ENCODE measurements around the gene AHNAK2. TPM values are rescaled to one million over a fixed set of nuclear protein-coding genes. Genes with fewer than 3 reads are reported as not detected.
"Not testable (repeated sequence)": the region's sequence is repeated elsewhere in the genome, so short reads cannot be mapped to it uniquely, and the experiment has no call there.

AHNAK2 gene
- total and polyA plus RNA-seq, 2 experiments from 2014 or later = 1.8 to 4.6 TPM

DNA sequence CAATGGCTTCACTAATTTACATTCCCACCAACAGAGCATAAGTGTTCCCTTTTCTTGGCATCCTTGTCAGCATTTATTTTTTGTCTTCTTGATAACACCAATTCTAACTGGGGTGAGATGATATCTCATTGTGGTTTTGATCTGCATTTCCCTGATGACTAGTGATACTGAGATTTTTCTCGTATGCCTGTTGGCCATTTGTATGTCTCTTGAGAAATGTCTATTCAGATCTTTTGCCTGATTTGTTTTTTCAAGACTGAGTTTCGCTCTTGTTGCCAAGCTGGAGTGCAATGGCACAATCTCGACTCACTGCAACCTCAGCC is 58.2 kb downstream of the AHNAK2 start:
- Histone ChIP-seq H3K36me3 (replicated peaks; ENCODE audit: insufficient read depth, low read depth) (no peaks in the 10 kb centered on the region), H4K20me1 (ENCODE audit: insufficient read depth, poor library complexity, severe bottlenecking) (no peaks in the 10 kb centered on the region), H3K27me3 (peaks cover 5% of the 10 kb centered on the region), H3K4me1 (ENCODE audit: insufficient read depth) (no peaks in the 10 kb centered on the region), H3K4me3 (no peak overlapping the region), H3K9me2 (replicated peaks; ENCODE audit: insufficient read depth) (no peaks in the 10 kb centered on the region), H3K9me3 (ENCODE audit: low read depth) (no peaks in the 10 kb centered on the region), H3K4me2 (no peak overlapping the region), H3K79me2 (no peaks in the 10 kb centered on the region), H2AFZ (no peak overlapping the region), H3K27ac (no peak overlapping the region)
- DNase-seq (ENCODE audit: low spot score) = no peak
- whole genome bisulfite sequencing (ENCODE audit: low lambda C conversion rate, missing lambda C conversion rate) = 61% methylated on average over 3 of the region's 3 CpGs
- TF ChIP-seq, protein P1, sequence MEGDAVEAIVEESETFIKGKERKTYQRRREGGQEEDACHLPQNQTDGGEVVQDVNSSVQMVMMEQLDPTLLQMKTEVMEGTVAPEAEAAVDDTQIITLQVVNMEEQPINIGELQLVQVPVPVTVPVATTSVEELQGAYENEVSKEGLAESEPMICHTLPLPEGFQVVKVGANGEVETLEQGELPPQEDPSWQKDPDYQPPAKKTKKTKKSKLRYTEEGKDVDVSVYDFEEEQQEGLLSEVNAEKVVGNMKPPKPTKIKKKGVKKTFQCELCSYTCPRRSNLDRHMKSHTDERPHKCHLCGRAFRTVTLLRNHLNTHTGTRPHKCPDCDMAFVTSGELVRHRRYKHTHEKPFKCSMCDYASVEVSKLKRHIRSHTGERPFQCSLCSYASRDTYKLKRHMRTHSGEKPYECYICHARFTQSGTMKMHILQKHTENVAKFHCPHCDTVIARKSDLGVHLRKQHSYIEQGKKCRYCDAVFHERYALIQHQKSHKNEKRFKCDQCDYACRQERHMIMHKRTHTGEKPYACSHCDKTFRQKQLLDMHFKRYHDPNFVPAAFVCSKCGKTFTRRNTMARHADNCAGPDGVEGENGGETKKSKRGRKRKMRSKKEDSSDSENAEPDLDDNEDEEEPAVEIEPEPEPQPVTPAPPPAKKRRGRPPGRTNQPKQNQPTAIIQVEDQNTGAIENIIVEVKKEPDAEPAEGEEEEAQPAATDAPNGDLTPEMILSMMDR (IDR thresholded peaks at IDR 0.05; ENCODE audit: poor library complexity) = no peak
- no peak for TF ChIP-seq EZH2 (IDR thresholded peaks at IDR 0.05; ENCODE audit: borderline replicate concordance)
- TF ChIP-seq EZH2phosphoT487 (IDR thresholded peaks at IDR 0.05; ENCODE audit: low read depth, severe bottlenecking, unreplicated experiment) = no peak

DNA sequence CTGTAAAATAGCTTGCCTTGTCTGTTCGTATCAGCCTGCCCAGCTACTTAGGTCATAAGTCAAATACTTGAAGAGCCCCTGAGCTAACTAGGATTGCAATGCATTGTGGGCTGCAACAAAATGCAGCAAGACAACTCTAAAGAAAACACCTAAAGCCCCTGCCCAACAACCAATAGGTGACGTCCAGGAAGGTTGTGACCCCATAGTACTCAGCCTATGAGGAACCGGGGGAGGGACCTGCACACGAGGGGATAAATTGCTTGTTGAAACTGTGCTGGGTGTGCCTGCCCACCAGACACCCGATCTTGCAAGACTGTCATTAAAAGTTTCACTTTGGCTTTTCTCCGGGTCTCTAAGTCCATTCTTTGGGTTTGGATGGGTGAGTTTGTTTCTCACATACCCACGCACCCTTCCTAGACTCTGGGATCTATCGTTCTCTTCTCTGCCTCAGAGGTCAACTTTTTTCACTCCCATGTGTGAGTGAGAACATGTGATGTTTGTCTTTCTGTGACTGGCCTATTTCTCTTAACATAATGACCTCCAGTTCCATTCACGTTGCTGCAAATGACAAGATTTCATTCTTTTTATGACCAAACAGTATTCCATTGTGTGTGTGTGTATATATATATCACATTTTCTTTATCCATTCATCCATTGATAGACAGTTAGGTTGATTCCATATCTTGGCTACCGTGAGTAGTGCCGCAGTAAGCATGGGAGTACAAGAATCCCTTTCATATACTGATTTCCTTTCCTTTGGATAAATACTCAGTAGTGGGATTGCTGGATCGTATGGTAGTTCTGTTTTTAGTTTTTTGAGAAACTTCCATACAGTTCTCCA is 58.8 kb downstream of the AHNAK2 start:
- 73% methylated on average over 12 of the region's 12 CpGs for WGBS (ENCODE audit: low lambda C conversion rate, missing lambda C conversion rate)
- not testable (repeated sequence) for H2AFZ ChIP-seq; H3K9me3 ChIP-seq (ENCODE audit: low read depth); DNase-seq (ENCODE audit: low spot score); H3K27me3 ChIP-seq; H3K4me3 ChIP-seq; H3K4me2 ChIP-seq; H3K79me2 ChIP-seq; H4K20me1 ChIP-seq (ENCODE audit: insufficient read depth, poor library complexity, severe bottlenecking); H3K36me3 ChIP-seq (replicated peaks; ENCODE audit: insufficient read depth, low read depth); H3K27ac ChIP-seq; H3K4me1 ChIP-seq (ENCODE audit: insufficient read depth); H3K9me2 ChIP-seq (replicated peaks; ENCODE audit: insufficient read depth)

DNA sequence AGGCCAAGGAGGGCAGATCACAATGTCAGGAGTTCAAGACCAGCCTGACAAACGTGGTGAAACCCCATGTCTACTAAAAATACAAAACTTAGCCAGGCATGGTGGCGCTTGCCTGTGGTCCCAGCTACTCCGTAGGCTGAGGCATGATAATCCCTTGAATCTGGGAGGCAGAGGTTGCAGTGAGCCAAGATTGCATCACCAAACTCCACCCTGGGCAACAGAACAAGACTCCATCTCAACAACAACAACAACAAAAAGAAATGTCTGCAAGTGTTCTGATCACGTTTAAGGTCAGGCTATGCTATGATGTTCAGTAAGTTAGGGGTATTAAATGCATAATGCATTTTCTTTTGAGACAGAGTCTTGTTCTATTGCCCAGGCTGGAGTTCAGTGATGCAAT is 60.2 kb downstream of the AHNAK2 start:
- no peak for DNase-seq (ENCODE audit: low spot score)
- TF ChIP-seq EZH2phosphoT487 (IDR thresholded peaks at IDR 0.05; ENCODE audit: low read depth, severe bottlenecking, unreplicated experiment) (no peak), EZH2 (IDR thresholded peaks at IDR 0.05; ENCODE audit: borderline replicate concordance) (no peak)
- TF ChIP-seq, protein P1 (IDR thresholded peaks at IDR 0.05; ENCODE audit: poor library complexity) = no peak
- no peaks in the 10 kb centered on the region for H3K79me2 ChIP-seq
- peaks cover 10% of the 10 kb centered on the region for H3K27me3 ChIP-seq
- H3K9me3 ChIP-seq (ENCODE audit: low read depth) = no peaks in the 10 kb centered on the region
- no peaks in the 10 kb centered on the region for H4K20me1 ChIP-seq (ENCODE audit: insufficient read depth, poor library complexity, severe bottlenecking)
- H3K27ac ChIP-seq = no peak overlapping the region
- H2AFZ ChIP-seq = no peak overlapping the region
- no peaks in the 10 kb centered on the region for H3K9me2 ChIP-seq (replicated peaks; ENCODE audit: insufficient read depth)
- H3K4me2 ChIP-seq = no peak overlapping the region
- H3K4me3 ChIP-seq = no peak overlapping the region
- no peaks in the 10 kb centered on the region for H3K4me1 ChIP-seq (ENCODE audit: insufficient read depth)
- 86% methylated on average over 4 of the region's 4 CpGs for WGBS (ENCODE audit: low lambda C conversion rate, missing lambda C conversion rate)
- no peaks in the 10 kb centered on the region for H3K36me3 ChIP-seq (replicated peaks; ENCODE audit: insufficient read depth, low read depth)

DNA sequence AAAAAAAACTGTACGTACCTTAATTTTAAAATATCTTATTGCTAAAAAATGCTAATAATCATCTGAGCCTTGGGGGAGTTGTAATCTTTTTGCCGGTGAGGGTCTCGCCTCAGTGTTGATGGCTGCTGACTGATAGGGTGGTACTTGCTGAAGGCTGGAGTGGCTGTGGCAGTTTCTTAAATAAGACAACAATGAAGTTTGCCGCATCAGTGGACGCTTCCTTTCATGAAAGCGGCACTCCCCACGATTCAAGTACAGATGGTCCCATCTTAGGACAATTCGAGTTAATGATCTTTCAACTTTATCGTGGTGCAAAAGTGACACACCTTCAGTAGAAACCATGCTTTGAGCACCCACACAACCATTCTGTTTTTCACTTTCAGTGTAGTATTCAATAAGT is 61.1 kb downstream of the AHNAK2 start:
- H3K4me1 ChIP-seq (ENCODE audit: insufficient read depth) = no peaks in the 10 kb centered on the region
- WGBS (ENCODE audit: low lambda C conversion rate, missing lambda C conversion rate) = 94% methylated on average over 9 of the region's 9 CpGs
- no peak overlapping the region for H3K4me3 ChIP-seq
- H3K9me3 ChIP-seq (ENCODE audit: low read depth) = no peaks in the 10 kb centered on the region
- no peaks in the 10 kb centered on the region for H3K9me2 ChIP-seq (replicated peaks; ENCODE audit: insufficient read depth)
- peaks cover 10% of the 10 kb centered on the region for H3K27me3 ChIP-seq
- no peak overlapping the region for H3K4me2 ChIP-seq
- no peak overlapping the region for H3K27ac ChIP-seq
- H2AFZ ChIP-seq = no peak overlapping the region
- H3K79me2 ChIP-seq = no peaks in the 10 kb centered on the region
- H4K20me1 ChIP-seq (ENCODE audit: insufficient read depth, poor library complexity, severe bottlenecking) = no peaks in the 10 kb centered on the region
- DNase-seq (ENCODE audit: low spot score) = no peak
- no peak for TF ChIP-seq EZH2phosphoT487 (IDR thresholded peaks at IDR 0.05; ENCODE audit: low read depth, severe bottlenecking, unreplicated experiment)
- TF ChIP-seq EZH2 (IDR thresholded peaks at IDR 0.05; ENCODE audit: borderline replicate concordance) = no peak
- TF ChIP-seq, protein P1 (IDR thresholded peaks at IDR 0.05; ENCODE audit: poor library complexity) = no peak
- H3K36me3 ChIP-seq (replicated peaks; ENCODE audit: insufficient read depth, low read depth) = no peaks in the 10 kb centered on the region

Data from hepatocyte (in vitro differentiated cells).